EH (cell line): Measurements from ENCODE around the gene CD177.
"Not testable (repeated sequence)": the region's sequence is repeated elsewhere in the genome, so short reads cannot be mapped to it uniquely, and the experiment has no call there.

Source experiments
- DNase-seq: peaks from one replicate; pipeline ENCODE4 v3.0.0-alpha.2; 2015; ENCODE audit warnings: low read depth

Gene CD177

GRCh38 chr19:43332058-43332922 lies 21.2 kb upstream of the CD177 start:
- no peak for DNase-seq

GRCh38 chr19:43336508-43336907 lies 17.0 kb upstream of the CD177 start:
- DNase-seq: not testable (repeated sequence)

- DNase-seq: no peak
These were observed 15.7 kb upstream of the CD177 start for GRCh38 chr19:43337737-43338136.

GRCh38 chr19:43338530-43338929 lies 15.0 kb upstream of the CD177 start:
- DNase-seq: no peak

GRCh38 chr19:43339243-43339930 lies 14.1 kb upstream of the CD177 start:
- not testable (repeated sequence) for DNase-seq

GRCh38 chr19:43340101-43340500 lies 13.4 kb upstream of the CD177 start:
- DNase-seq: not testable (repeated sequence)

- DNase-seq: not testable (repeated sequence)
These were observed 12.4 kb upstream of the CD177 start for GRCh38 chr19:43341098-43341497.

GRCh38 chr19:43342104-43342503 lies 11.4 kb upstream of the CD177 start:
- DNase-seq: not testable (repeated sequence)

- DNase-seq: not testable (repeated sequence)
These were observed 9.1 kb upstream of the CD177 start for GRCh38 chr19:43344347-43344925.

GRCh38 chr19:43349813-43350212 lies 3.7 kb upstream of the CD177 start:
- DNase-seq: not testable (repeated sequence)

GRCh38 chr19:43351998-43352746 lies 1.3 kb upstream of the CD177 start:
- DNase-seq: no peak

- no peak for DNase-seq
These were observed 780 bp downstream of the CD177 start for GRCh38 chr19:43354305-43354627.

GRCh38 chr19:43356749-43357148 lies 3.3 kb downstream of the CD177 start:
- DNase-seq: not testable (repeated sequence)

GRCh38 chr19:43362179-43362578 lies 8.7 kb downstream of the CD177 start:
- DNase-seq: peak; percentile 14

GRCh38 chr19:43362745-43363144 lies 9.3 kb downstream of the CD177 start:
- no peak for DNase-seq

GRCh38 chr19:43365677-43366076 lies 12.2 kb downstream of the CD177 start:
- not testable (repeated sequence) for DNase-seq

- no peak for DNase-seq
These were observed 14.3 kb downstream of the CD177 start for GRCh38 chr19:43367822-43368221.

- not testable (repeated sequence) for DNase-seq
These were observed 15.4 kb downstream of the CD177 start for GRCh38 chr19:43368897-43369296.

GRCh38 chr19:43371909-43372308 lies 18.4 kb downstream of the CD177 start:
- no peak for DNase-seq

- no peak for DNase-seq
These were observed 19.0 kb downstream of the CD177 start for GRCh38 chr19:43372462-43372861.

GRCh38 chr19:43377624-43378023 lies 24.1 kb downstream of the CD177 start:
- not testable (repeated sequence) for DNase-seq

- no peak for DNase-seq
These were observed 26.5 kb downstream of the CD177 start for GRCh38 chr19:43380008-43380407.
